HEK293T (cell line): ENCODE results near the gene AQP6.

ENCODE experiments used
- BHLHE40 ChIP-seq: fragments of 450-650 bp; IDR thresholded peaks from 2 replicates; pipeline ENCODE4 v1.6.1; 2016; ENCODE audit warnings: mild to moderate bottlenecking, moderate library complexity, borderline replicate concordance
- CTBP1 ChIP-seq: fragments of 450-650 bp; IDR thresholded peaks from 2 replicates; pipeline ENCODE4 v1.6.1; 2016; ENCODE audit warnings: borderline replicate concordance
- FOXA1 ChIP-seq: fragments of 450-650 bp; IDR thresholded peaks from 2 replicates; pipeline ENCODE4 v1.6.1; 2016; ENCODE audit warnings: mild to moderate bottlenecking
- FOXK2 ChIP-seq: fragments of 450-650 bp; IDR thresholded peaks from 2 replicates; pipeline ENCODE4 v1.6.1; 2016; ENCODE audit warnings: mild to moderate bottlenecking
- NFRKB ChIP-seq: fragments of 450-650 bp; IDR thresholded peaks from 2 replicates; pipeline ENCODE4 v1.6.1; 2016; ENCODE audit warnings: mild to moderate bottlenecking, moderate library complexity
- SP1 ChIP-seq: fragments of 450-650 bp; IDR thresholded peaks from 2 replicates; pipeline ENCODE4 v1.6.1; 2017
- SUZ12 ChIP-seq: fragments of 450-650 bp; IDR thresholded peaks from 2 replicates; pipeline ENCODE4 v1.6.1; 2016; ENCODE audit warnings: mild to moderate bottlenecking
- TF ChIP-seq, protein P1 (sequence below): fragments of 450-650 bp; IDR thresholded peaks from 2 replicates; pipeline ENCODE4 v1.6.1; 2016

DNA sequence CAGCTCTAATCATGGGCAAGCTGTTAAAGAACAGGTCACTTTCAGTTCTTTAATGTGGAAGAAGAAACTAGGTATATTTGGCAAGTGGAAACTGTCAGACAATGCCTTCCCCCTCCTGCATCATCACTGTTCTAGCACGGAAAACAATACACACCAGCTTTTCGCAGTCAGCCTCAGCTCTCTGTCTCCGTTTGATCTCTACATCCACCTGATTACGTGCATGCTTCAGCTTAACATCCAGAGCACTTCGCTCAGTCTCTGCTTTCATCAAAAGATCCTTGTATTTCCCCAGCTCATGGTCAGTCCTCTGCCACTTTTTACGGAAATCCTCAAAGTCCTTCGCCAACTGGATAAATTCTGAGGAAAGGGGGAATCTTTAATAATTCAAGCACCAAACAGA is 33.5 kb downstream of the AQP6 start:
- TF ChIP-seq NFRKB (no peak), CTBP1 (no peak), SUZ12 (no peak), BHLHE40 (no peak), FOXK2 (no peak), SP1 (no peak), FOXA1 (no peak)
- TF ChIP-seq, protein P1, sequence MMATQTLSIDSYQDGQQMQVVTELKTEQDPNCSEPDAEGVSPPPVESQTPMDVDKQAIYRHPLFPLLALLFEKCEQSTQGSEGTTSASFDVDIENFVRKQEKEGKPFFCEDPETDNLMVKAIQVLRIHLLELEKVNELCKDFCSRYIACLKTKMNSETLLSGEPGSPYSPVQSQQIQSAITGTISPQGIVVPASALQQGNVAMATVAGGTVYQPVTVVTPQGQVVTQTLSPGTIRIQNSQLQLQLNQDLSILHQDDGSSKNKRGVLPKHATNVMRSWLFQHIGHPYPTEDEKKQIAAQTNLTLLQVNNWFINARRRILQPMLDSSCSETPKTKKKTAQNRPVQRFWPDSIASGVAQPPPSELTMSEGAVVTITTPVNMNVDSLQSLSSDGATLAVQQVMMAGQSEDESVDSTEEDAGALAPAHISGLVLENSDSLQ, result no peak
